Liver (tissue), 3 donors: ENCODE data around the gene SLC66A2.

Source experiments
- FOXA1 ChIP-seq: IDR thresholded peaks from 2 replicates; pipeline ENCODE4 v1.6.1; 2016; ENCODE audit warnings: antibody characterized with exemption
- GABPA ChIP-seq, 2 donors: IDR thresholded peaks in 1 of 2; conservative IDR thresholded peaks in 1 of 2; 2 replicates each; pipeline ENCODE4 v1.6.1; 2016; ENCODE audit warnings: antibody characterized with exemption in 2 of 2, mild to moderate bottlenecking in 1 of 2, moderate library complexity in 1 of 2
- RXRA ChIP-seq, 2 donors: IDR thresholded peaks; 2 replicates each; pipeline ENCODE4 v1.6.1; 2017 to 2018; ENCODE audit warnings: antibody characterized with exemption in 2 of 2, mild to moderate bottlenecking in 1 of 2
- SP1 ChIP-seq: IDR thresholded peaks from 2 replicates; pipeline ENCODE4 v1.6.1; 2018; ENCODE audit warnings: antibody characterized with exemption, mild to moderate bottlenecking
- TAF1 ChIP-seq: conservative IDR thresholded peaks from 2 replicates; pipeline ENCODE4 v1.6.1; 2016; ENCODE audit warnings: antibody characterized with exemption, mild to moderate bottlenecking
- YY1 ChIP-seq: IDR thresholded peaks from 2 replicates; pipeline ENCODE4 v1.6.1; 2016; ENCODE audit warnings: antibody characterized with exemption, mild to moderate bottlenecking
- TF ChIP-seq, protein P1 (sequence below): fragments of 150-350 bp; IDR thresholded peaks from 2 replicates; pipeline ENCODE4 v1.5.1; 2017; ENCODE audit warnings: improper control_type of control experiment, low read depth, low read length; ENCODE audit not compliant: missing input control
- TF ChIP-seq, protein P2 (sequence below): IDR thresholded peaks from 2 replicates; pipeline ENCODE4 v1.6.1; 2016; ENCODE audit warnings: antibody characterized with exemption
- donor health status: healthy.
- donor health status: healthy.

GRCh38 chr18:79926715-79927606, 24.5 kb downstream of the SLC66A2 start:
- TF ChIP-seq, protein P1, sequence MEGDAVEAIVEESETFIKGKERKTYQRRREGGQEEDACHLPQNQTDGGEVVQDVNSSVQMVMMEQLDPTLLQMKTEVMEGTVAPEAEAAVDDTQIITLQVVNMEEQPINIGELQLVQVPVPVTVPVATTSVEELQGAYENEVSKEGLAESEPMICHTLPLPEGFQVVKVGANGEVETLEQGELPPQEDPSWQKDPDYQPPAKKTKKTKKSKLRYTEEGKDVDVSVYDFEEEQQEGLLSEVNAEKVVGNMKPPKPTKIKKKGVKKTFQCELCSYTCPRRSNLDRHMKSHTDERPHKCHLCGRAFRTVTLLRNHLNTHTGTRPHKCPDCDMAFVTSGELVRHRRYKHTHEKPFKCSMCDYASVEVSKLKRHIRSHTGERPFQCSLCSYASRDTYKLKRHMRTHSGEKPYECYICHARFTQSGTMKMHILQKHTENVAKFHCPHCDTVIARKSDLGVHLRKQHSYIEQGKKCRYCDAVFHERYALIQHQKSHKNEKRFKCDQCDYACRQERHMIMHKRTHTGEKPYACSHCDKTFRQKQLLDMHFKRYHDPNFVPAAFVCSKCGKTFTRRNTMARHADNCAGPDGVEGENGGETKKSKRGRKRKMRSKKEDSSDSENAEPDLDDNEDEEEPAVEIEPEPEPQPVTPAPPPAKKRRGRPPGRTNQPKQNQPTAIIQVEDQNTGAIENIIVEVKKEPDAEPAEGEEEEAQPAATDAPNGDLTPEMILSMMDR, result no peak
- TF ChIP-seq TAF1, result no peak
- no peak for TF ChIP-seq SP1
- no peak for TF ChIP-seq YY1
- TF ChIP-seq, protein P2, sequence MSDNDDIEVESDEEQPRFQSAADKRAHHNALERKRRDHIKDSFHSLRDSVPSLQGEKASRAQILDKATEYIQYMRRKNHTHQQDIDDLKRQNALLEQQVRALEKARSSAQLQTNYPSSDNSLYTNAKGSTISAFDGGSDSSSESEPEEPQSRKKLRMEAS, result no peak
- TF ChIP-seq RXRA (IDR thresholded peaks at IDR 0.05), result no peak
- TF ChIP-seq FOXA1, result no peak
- no peak for TF ChIP-seq GABPA (IDR thresholded peaks at IDR 0.05 in 1 of 2, conservative IDR thresholded peaks at IDR 0.05 in 1 of 2)
